GM19455 (cell line): ENCODE results near the gene NUCB1.
"Not testable (repeated sequence)": the region's sequence is repeated elsewhere in the genome, so short reads cannot be mapped to it uniquely, and the experiment has no call there.

Experiments
- ATAC-seq: cut with Tn5 transposase; IDR thresholded peaks from one replicate; pipeline ENCODE4 v1.9.1; 2021; ENCODE audit not compliant: unreplicated experiment

NUCB1 gene

DNA sequence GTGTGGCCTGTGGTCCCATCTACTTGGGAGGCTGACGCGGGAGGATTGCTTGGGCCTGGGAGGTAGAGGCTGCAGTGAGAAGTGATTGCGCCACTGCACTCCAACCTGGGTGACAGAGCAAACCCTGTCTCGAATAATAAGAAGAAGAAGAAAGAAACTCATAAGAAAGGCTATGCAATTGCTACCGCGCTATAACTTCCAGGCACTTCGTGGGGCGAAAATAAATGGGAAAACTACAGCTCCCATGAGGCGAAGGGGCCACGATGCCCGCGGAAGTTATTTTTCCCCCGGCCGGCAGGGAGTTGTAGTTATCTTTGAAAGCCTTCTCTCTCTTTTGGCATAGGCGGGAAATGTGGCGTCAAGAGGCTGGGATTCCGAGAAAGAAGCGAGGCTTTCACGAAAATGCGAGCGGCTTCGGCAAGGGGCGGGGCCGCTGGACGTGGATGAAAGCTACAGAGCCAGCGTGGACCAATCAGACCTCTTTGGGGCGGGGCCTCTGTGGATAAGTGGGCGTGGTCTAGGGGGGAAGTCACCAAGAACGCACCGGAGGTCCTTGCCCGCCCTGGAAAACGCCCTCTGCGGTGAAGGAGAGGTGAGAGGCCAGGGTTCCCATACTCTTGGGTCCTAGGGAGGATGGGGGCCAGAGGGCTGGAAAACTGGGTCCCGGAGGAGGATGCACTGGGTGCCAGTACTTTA lies at the start of gene NUCB1:
Gene NUCB1 (plus strand): TSS at position 532 of the 696 bp plus-strand sequence. CDS start 485 bp downstream, outside the sequence.
- ATAC-seq = peak; percentile 91

GRCh38 chr19:48852292-48852691 lies 47.8 kb upstream of the NUCB1 start:
- ATAC-seq = no peak

DNA sequence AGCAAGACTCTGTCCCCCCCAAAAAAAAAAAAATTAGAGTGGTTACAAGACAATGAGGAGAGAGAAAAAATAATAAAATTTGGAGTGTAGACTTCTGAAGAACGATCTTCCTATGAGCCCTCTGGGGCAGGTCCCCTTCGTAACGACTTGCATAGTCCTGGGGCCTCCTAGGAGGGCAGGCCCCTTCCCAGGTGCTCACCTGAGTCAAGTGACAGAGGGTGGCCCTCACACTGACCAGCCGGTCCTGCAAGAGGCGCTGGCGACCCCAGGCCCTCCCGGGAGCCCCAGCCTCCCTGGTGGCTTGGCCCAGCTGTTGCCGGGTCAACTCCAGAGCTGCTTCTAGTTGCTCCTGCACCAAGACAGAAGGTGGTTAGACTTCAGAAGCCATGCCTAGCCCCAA lies 46.6 kb upstream of the NUCB1 start:
- ATAC-seq = no peak

GRCh38 chr19:48854103-48854502 lies 46.0 kb upstream of the NUCB1 start:
- no peak for ATAC-seq

- ATAC-seq = no peak
Observed at GRCh38 chr19:48856921-48857320, 43.2 kb upstream of the NUCB1 start.

DNA sequence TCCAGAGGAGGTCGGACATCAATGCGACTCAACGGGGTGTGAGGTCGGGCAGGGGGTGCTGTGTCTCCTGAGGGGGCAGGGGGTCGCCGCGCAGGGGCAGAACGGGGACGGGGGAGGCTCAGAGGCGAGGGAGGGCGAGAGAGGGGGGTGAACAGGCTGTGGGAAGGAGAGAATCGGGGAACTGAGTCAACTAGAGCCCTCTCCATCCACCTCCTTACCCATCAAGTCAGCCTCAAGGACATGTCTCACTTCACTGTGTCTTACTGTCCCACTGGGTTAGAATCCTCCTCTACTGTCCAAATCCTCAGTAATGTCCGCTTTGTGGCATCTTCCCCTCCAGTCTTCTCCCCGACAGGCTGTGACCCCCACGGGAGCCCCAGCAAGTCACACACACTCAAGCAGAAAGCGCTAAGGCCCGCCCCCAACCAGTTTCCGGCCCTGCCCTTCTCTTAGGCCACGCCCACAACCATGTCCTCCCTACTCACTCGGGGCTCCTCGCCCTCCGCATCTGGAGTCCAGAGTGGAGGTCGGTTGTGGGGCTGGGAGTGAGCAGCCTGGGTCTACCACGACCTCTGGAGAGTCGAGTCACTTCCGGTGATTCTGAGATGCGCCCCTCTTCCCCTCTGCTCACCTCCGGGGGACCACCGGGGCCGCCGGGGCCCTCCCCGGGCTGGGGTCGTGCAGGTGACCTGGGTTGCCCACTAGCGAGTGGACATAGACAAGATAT lies 41.0 kb upstream of the NUCB1 start:
- ATAC-seq = no peak

DNA sequence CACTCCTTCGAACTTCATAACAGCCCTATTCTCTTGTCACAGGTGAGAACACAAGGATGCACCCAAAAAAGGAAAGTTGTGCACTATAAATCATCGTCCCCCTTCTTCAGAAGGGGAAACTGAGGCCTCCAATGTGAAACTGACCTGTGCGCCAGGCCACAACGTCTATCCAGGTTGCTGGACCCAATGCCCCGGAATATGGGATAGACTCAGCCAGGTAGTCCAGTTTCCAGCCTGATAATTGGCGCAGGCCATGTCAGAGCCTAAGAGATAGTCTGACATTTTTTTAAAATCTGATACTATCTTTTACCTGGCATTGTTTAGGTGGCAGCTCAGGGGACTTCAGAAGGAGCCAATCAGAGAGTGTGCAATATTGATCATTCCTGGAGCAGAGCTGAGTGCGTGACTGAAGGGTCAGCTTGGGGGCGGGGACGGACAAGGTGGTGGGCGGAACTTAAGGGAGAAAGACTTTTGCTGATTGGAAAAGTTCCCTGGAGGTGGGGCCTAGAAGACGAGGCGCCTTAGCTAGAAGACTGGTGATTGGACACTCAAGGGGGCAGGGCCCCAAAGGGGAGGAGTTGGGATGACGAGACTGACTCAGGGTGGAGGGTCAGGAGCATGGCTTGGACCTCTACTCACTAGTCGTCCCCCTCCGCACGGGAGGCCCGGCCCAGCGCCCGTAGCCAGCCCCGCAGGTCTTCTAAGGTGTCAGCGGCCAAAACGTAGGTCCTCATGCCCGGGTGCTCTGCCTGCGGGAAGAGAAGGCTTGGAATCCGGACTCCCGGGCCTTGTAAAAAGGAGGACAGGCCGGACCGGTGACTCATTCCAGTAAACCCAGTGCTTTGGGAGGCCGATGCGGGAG lies 40.2 kb upstream of the NUCB1 start:
- ATAC-seq = no peak

DNA sequence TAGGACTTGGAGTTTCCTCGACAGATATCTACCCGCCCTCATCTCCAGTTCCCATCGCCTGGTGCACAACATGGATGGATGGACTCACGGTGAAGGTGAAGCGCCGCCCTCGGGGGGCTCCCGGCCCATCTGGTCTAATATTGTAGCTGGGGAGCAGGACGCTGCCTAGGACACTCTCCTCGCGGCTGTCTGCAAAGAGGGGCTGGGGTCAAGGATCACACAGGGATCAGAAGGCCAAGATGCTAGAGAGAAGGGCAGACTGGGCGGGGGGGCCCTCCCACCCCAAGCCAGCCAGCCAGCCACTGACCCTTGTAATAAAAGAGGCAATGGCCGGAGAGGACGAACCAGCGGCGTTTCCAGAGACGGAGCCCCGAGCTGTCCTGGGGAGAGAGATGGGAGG lies 38.8 kb upstream of the NUCB1 start:
- no peak for ATAC-seq

GRCh38 chr19:48862827-48863226 lies 37.3 kb upstream of the NUCB1 start:
- no peak for ATAC-seq

DNA sequence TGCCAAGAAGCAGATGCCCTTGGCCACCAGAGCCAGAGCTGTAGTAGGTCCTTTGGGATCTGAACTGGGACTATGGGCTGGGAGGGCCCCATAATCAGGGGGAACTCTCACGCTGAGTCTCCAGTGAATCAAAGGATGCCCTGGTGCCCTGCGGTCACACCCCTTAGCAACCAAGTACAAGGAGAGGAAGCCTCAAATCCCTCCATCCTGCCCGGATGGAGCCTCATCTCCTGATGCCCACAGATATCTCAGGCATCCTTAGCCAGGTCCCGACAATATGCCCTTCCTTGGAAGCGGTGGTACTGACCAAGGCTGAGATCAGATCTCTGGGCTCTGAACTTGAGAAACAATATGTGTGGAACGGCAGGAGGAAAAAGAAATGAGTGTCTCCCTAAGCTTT lies 33.4 kb upstream of the NUCB1 start:
- no peak for ATAC-seq

DNA sequence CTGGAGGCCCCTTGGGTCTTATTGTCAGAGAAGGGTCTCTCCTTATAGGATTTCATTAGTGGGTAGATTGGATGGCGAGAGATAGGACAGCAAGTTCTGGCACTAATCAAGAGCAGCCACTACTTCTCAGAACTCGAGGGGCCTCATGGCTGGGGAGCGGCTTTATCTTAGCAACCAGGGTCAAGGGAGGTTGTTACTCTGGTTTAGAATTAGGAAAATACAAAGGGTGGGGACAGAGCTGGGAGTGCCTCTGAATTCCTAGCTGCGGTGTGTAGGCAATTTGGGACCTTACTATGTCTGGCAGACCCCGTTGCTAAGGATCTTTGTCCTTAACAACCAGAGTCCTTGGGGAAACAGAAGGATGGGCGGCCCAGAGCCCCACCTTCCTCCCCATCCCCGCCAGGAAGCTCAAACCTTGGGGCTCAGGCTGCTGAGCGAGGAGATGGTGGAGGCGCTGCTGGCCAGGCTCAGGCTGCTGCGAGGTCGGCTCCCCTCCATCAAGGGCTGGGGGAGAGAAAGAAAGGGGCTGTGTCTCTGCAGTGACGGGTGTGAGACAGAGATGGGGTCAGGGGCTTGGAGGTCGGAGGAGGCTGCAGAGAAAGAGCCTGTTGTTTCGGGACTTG lies 32.9 kb upstream of the NUCB1 start:
- ATAC-seq = no peak

- no peak for ATAC-seq
Observed at GRCh38 chr19:48867746-48868113, 32.4 kb upstream of the NUCB1 start.

DNA sequence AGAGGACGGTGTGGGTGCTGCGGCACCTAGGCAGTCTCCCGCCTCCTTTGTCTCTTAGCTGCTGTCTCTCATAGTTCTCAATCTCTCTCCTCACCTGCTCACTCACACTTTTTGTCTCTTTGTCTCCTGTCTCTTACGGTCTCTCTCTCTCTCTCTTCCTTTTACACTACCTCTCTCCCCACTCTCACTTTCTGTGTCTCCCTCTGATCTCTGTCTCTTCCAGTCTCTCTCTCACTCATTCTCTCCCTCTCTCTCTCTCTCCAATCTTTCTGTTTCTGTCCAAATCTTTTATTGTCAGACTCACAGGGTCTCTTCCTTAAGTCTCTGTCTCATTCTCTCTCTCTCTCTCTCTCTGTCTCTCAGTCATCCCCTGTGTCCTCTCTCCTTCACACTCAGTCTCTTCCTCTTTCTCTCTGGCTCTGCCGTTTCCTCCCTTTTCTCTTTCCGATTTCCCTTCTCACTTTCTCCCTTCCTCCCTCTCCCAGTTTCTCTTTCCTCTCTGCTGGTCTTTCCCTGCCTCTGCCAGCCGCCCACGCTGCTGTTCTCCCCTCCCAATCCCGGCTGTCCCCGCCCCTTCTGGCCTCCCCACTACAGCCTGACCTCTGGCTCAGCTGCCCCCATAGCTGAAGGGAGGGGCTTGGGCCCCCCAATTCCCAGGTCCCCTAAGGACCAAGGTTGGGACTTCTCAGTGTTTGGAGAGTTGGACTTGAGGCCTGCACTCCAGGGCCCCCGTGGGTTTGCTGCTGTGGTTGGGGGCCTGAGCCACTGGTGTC lies 31.8 kb upstream of the NUCB1 start, which contains the start of gene PLEKHA4:
Gene PLEKHA4 (minus strand): TSS at position 504 of the 773 bp plus-strand sequence. CDS start 997 bp downstream, outside the sequence.
- ATAC-seq = no peak

DNA sequence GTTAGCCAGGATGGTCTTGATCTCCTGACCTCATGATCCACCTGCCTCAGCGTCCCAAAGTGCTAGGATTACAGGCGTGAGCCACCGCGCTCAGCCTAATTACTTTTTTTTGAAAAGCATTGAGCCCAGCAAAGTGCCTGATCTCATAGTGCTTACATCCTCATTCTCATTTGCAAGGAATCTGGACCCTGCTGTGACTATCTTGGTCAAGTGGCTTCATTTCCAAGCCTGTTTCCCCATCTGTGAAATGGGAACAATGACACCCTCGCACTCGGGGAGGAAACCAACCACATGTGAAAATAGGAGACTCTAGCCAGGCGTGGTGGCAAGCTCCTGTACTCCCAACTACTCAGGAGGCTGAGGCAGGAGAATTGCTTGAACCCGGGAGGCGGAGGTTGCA lies 30.1 kb upstream of the NUCB1 start:
- no peak for ATAC-seq

GRCh38 chr19:48871471-48872181 lies 28.5 kb upstream of the NUCB1 start:
- not testable (repeated sequence) for ATAC-seq

DNA sequence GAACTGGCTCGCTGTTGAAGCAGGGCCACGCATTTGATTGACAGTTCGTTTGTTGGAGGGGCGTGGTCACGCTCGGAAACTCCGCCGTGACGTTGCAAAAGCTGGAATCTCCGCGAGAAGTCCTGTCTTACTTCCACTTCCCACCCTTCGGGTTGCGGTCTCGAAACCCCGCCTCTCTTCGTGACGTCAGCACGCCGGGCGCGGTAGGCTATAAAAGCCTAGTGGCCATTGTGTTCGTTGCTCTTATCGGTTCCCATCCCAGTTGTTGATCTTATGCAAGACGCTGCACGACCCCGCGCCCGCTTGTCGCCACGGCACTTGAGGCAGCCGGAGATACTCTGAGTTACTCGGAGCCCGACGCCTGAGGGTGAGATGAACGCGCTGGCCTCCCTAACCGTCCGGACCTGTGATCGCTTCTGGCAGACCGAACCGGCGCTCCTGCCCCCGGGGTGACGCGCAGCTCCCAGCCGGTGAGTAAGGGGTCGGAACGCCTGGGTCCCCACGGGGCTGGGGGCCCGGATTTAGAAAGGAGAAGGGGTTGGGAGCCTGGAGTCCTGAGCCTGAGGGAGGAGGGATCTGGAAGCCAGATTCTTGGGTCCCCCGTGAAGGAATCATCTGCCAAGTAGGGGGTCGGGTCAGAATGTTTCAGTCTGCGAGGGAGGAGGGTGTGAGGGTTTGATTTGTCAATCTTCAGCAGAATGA lies 27.8 kb upstream of the NUCB1 start, which contains the start of gene PPP1R15A:
Gene PPP1R15A (plus strand): TSS at position 240 of the 702 bp plus-strand sequence. CDS start 813 bp downstream, outside the sequence.
- ATAC-seq = peak; percentile 44

- no peak for ATAC-seq
Observed at GRCh38 chr19:48872884-48873475, 27.1 kb upstream of the NUCB1 start.

- ATAC-seq = no peak
Observed at GRCh38 chr19:48873476-48874302, 26.4 kb upstream of the NUCB1 start.
